ENCODE results near the gene LGALS3BP.
"Not testable (repeated sequence)": the region's sequence is repeated elsewhere in the genome, so short reads cannot be mapped to it uniquely, and the experiment has no call there.

The LGALS3BP gene

DNA sequence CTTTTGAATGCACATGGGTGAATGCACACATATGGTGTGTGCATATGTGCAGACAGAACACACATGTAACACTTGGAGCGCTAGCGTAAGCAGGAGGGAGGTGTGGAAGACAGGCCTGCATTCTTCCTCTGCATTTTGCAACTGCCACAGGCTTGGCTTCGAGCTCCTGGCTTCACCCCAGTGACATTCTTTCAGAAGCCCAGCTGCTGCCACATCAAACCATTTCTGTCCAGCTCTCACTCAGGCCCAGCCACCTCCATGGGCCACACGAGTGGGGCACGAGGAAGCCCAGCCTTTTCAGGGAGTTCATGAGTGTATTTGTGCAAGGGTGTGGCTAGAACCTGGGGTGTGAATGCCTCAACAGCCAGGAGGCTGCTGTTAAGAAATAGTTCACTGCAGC is 18.8 kb downstream of the LGALS3BP start:
- no peak for DNase-seq

DNA sequence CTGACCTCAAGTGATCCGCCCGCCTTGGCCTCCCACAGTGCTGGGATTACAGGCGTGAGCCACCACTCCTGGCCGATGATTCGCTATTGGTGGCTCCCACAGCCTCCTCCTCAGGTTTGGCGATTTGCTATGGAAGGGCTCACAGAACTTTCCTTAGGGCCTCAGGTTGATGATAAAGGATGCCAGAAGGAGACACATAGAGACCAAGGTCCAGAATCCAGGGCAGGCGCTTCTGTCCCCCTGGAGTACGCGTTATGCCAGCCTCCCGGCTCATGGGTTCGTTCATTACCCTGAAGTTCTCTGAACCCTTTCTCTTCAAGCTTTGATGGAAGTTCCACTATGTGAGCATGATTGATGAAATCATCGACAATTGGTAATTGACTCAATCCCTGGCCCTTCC is 19.9 kb downstream of the LGALS3BP start:
- DNase-seq: no peak

DNA sequence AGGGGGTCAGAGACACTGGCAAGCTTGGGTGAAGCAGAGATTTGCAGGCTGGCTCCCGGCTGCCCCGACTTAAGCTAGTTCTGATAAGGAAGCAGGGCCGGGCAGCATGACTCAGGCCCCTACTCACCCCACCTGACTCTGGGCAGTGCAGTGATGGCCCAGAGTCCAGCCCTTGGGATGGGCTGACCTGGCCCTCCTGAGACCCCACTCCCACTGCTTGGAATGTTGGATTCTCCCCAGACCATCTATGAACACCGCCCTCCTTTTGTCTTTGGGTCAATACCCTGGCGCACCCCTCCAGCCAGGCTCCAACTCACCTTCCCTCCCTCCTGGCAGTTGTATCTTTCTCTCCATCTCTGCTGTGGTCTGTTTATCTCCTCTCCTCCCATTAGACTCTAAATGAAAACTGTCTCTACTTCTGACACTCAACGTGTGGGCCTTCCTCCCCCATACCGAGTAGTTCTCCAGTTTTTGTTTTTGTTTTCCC is 21.0 kb downstream of the LGALS3BP start:
- no peak for DNase-seq

DNA sequence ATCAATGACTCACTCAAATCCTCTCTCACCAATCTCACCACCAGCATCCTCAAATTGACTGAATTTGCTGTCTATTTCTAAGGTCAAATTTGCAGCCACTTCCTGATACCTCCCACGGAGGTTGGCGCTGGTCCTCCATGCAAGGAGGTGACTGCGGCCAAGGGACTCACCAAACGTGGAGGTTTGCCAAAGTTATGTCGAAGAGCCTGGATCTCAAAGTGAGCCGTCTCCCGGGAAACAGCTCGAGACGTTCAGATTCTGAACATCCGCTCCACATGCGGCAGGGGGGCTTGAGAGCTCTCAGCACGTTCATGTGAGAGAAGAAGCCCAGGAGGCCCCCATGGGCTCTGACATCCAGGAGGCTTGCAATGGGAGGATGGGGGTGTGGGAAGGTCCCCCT is 22.6 kb downstream of the LGALS3BP start:
- no peak for DNase-seq

DNA sequence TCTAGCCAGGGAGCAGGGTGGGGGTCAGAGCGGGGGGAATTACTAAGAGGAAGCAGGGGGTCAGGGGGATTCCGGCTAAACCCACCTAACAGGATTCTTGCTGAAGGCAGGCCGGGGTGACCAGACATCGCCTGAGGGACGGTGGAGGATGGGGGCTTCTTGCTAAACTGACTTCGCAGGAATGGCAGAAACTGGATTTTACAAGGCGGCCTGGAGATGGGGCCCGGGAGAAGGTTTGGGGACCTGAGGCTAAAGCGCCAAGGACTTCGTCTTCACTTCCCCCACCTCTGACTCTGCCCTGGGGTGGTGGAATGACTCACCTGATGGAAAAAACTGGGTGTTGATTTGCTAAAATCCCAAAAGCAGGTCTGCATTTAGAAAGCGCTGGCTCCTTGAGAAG is 23.5 kb downstream of the LGALS3BP start:
- DNase-seq: no peak

DNA sequence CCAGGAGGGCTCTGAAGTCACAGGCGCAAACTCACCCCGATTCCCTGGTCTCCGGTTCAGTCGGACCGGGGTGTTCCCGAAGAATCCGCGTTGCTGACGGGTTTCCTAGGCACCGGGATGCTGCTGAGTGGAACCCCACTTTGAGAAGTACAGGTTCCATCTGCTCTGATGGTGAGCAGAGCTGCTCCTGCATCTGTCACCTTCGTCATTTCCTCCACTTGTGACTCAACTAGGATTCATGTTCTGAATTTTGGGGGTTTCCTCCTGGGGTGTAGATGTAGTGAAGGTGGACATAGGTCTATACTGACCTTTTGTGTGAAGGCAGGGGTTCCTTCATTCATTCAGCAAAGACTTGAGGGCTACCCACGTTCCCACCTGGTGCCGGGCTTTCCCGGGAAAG is 25.0 kb downstream of the LGALS3BP start:
- no peak for DNase-seq

DNA sequence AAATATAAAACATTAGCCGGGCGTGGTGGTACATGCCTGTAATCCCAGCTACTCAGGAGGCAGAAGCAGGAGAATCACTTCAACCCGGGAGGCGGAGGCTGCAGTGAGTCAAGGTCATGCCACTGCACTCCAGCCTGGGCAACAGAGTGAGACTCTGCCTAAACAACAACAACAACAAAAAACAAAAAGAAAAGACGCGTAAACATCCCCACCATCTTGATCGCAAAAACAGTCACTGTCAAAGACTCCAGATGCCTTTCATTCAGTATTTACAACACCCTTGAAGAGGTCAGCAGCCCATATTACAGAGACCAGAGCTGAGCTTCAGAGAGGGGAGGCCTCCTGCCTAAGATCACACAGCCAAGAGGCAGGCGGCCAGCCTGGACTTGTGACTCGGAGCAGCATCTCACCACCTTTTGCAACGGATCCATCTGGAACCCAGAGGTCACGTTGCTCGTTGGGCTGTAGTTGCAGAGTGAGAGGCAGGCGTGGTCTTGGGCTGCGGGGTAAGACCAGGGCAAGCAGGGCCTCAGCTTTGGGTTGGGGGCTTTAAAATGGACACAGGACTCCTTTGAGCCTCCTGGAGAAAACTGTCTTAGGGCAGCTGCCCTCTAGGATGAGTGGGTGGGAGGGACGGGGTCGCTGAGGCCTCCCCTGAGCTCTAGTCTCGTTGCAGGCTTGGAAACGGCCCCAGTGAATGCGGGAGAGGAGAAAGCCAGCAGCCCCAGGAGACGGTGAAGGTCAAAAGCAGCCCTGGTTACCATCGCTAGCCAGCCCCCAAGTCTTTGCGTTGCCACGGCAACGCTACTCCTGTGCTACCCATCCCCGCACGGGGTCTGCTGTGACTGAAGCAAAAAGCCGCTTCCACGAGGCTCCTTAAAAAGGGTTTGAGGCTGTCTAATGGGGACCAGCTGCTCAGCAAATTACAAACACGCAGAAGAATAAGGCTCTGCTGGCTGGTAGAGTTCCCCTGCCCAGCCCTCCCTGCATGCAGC is 26.1 kb downstream of the LGALS3BP start:
- DNase-seq: no peak

DNA sequence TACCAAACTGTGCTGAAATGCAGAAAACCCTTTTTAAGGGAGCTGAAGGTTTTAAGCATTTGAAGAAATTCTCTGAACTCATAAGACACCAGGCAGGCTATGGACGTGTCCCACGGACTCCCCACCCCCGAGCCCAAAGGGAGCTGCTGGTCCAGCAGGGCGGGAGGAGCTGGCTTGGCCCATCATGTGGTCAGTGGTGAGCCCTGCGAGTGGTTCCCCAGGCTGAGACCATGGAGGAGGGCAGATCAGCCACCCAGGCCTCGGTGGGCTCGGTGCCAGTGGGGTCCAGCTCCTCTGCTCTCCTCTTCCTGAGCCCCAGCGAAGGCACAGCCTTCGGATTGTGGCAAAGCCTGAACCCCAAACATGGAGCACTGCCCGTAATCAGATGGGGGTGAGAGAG is 27.0 kb downstream of the LGALS3BP start:
- DNase-seq: no peak

DNA sequence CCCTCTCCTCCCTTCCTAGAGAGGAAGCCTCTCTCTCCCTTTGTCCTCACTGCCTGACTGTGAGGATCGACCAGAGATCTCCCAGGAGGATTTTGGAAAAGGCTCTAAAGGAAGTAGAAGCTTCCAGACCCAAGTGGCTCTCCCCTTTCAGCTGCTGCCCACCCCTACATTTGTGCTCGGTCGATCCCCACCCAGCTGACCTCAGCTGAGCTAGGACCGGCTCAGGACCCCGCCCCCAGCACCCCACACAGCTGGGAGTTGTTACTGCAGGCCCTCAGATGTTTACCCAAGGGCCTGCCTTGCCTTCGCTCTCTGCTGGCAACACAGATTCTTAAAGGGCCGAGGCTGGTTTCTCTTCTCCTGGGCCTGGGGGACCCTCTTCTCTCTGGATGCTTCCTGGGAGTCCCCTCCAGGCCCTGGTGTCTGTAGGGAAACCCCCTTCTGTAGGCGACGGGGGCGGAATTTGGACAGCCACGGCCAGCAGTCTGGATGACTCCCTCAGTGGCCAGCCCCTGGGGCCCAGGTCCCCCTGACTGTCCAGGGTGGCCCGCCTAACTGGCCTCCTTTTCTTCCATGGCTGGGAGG is 27.7 kb downstream of the LGALS3BP start:
- DNase-seq: no peak

DNA sequence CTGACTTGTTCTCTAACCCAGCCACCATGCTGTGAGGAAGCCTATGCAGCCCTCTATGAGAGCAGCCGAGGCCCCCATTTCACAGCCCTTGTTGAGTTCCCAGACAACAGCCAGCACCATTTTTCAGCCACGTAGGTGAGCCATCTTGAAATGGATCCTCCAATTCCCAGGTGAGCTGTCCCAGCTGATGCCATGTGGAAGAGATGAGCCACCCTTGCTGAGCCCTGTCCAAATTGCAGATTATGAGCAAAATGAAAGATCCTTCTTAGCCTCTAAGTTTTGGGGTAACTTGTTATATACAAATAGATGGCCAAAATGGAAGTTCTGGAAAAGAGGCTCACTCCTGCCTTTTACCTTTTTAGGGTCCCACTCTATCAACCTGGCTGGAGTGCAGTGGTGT is 28.9 kb downstream of the LGALS3BP start:
- DNase-seq: no peak

DNA sequence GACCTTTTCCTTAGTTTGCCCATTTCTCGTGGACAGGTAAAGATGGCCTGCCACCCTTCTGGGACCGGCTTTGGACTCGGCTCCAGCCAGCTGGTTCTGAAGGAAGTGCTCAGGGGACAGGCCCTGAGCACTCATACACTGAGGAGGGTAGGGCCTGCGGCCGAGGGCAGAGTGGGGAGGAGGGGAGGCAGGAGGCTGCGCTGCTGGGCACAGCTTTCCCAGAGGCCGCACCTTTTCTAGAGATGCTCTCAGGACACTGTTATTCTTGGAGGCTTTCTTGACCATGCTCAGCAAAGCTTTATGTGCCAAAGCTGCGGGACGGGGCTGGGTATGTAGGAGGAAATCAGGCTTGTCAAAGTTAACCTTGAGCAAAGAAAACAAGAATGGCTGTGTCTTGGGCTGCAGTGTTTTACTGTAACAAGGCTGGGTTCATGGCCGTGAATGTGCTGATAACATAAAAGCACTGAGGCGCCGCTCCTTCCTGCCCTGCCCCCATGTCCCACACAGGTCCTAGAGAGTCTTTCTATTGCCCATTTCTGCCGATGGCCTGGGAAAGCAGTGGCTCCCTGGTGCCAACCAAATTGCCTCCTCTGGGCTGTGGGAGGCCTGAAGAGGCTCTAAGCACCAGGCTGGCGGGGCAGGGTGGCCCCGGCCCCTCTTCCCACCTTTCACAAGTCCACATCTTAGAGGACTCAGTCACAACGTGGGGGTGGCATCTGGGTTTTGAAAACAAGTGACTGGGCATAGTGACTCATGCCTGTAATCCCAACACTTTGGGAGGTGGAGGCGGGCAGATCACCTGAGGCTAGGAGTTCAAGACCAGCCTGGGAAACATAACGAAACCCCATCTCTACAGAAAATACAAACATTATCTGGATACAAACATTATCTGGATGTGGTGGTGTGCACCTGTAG is 32.2 kb downstream of the LGALS3BP start:
- no peak for DNase-seq

DNA sequence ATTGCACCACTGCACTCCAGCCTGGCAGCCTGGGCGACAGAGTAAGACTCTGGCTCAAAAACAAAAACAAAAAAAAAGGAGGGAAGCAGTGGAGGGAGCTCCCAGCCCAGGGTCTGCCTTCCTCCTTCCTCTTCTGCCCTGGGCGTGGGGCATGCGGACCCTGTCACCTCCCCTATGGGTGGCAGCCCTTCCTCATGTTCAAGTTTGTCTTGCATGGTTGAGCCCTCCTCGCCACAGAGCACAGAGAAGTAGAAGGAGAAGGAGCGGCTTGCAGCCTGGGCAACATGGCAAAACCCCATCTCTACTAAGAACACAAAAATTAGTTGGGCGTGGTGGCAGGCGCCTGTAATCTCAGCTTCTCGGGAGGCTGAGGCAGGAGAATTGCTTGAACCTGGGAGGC is 33.1 kb downstream of the LGALS3BP start:
- no peak for DNase-seq

DNA sequence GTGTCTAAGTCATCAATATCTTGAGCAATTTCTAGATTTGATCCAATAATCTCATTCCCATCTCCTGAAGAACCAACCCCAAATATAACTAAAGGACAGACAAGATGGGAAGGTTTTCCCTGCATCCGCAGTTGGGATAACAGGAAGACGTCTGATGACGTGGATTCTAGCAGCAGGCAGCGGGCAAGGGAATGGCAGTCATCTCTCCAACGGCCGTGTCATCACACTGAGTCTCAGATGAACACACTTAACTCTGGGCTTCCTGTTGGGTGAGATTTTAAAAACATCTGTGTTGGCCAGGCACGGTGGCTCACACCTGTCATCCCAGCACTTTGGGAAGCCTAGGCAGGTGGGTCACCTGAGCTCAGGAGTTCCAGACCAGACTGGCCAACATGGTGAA is 33.6 kb downstream of the LGALS3BP start:
- no peak for DNase-seq

DNA sequence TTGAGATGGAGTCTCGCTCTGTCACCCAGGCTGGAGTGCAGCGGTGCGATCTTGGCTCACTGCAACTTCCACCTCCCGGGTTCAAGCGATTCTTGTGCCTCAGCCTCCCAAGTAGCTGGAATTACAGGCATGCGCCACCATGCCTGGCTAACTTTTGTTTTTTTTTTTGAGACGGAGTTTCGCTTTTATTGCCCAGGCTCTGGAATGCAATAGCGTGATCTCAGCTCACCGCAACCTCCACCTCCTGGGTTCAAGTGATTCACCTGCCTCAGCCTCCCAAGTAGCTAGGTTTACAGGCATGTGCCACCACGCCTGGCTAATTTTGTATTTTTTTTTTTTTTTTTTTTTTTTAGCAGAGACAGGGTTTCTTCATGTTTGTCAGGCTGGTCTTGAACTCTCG is 34.3 kb downstream of the LGALS3BP start:
- DNase-seq: not testable (repeated sequence)

DNA sequence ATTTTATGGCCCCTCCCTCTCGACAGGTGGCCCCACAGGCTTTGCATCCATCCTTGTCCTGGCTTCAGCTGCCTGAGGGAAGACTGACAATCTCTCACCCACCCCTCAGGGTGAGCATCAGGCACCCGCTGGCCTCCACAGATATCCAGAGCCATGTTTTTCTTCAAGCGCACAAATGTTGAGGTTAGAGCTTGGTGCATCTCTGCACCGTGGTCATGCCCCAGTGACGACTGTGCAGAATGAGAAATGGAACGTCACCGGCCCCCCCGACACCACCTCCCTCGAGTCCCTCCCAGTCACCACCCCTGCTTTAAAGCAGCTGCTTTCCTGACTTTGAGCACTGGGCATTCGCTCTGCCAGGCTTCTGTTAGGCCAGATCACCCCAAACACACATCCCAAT is 34.8 kb downstream of the LGALS3BP start:
- DNase-seq: no peak

DNA sequence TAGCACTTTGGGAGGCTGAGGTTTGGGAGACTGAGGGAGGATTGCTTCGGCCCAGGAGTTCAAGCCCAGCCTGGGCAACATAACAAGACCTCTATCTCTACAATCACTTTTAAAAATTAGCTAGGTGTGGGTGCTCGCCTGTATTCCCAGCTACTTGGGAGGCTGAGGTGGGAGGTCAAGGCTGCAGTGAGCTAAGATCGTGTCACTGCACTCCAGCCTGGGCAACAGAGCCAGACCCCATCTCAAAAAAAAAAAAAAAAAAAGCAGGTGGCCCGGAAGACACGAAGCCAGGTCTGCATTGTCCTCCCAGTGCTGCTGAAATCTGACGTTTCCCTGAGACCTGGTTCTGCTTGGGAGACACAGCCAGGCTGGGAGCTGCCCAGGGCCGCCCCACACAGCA is 35.7 kb downstream of the LGALS3BP start:
- DNase-seq: no peak

DNA sequence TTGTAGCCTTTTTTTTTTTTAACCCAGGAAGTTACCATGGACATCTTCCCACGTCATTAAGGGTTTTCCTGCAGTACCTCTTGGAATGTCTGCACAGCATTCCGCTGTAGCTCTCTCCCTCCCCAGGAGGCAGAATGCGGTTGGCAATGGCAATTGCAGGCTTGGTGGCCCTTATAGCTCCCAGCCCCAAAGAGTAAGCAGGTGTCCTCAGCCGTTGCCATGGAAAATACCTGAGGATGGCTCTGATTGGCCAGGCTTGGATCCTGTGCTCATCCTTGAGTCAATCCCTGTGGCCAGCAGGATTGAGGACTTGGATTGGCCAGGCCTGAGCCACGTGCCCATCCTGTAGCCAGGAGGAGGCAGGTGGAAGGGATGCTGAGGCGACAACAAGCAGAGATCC is 39.0 kb downstream of the LGALS3BP start:
- no peak for DNase-seq

DNA sequence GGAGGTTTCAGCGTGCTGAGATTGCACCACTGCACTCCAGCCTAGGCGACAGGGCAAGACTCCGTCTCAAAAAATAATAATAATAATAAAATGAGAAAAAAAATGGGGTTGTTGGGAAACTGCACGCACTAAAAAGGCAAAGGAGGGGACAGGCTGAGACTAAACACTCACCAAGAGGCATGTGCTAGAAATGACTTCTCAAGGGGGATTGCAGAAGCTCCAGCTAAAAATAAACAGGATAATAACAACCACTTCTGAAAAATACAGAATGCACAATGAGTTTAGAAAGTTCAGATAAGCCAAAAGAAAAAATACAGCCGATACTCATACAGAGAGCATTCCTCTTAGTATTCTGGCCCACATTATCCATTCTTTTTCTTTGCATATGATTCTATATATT is 39.5 kb downstream of the LGALS3BP start:
- no peak for DNase-seq

DNA sequence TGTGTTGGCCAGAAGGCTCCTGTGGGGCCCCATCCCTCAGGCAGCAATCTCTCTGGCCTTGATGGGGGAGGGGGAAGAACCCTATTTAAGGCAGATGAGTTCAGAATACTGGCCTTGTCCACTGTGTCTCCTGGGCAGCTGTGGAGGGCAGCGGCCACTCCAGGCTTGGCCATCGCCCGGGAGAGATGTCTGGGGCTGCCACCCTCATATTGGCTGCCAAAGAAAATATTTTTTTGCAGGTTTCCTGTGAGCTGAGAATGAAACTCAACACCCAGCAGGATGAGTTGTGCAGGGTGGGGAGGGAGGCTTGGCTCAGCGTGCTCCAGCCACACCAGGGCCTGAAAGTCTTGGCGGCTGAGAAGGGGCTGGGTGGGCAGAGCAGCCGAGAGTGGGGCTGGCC is 40.1 kb downstream of the LGALS3BP start:
- DNase-seq: no peak

DNA sequence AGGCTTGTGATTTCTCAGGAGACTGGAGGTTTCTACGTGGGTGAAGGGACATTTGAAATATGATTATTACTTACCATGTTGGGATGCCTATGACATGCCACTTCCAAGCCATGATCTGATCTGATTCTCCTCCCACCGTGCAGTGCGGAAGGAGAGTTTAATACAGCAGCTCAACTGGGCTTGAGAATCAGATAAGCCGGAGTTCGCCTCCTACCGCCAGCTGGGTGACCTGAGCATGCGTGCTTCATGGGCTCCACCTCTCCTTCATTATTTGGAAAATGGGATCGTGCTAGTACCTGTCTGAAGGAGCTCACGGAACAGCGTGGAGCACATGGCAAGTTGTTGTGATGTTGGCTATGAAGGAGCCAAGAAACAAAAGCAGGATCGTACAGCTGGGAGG is 42.2 kb downstream of the LGALS3BP start:
- no peak for DNase-seq

DNA sequence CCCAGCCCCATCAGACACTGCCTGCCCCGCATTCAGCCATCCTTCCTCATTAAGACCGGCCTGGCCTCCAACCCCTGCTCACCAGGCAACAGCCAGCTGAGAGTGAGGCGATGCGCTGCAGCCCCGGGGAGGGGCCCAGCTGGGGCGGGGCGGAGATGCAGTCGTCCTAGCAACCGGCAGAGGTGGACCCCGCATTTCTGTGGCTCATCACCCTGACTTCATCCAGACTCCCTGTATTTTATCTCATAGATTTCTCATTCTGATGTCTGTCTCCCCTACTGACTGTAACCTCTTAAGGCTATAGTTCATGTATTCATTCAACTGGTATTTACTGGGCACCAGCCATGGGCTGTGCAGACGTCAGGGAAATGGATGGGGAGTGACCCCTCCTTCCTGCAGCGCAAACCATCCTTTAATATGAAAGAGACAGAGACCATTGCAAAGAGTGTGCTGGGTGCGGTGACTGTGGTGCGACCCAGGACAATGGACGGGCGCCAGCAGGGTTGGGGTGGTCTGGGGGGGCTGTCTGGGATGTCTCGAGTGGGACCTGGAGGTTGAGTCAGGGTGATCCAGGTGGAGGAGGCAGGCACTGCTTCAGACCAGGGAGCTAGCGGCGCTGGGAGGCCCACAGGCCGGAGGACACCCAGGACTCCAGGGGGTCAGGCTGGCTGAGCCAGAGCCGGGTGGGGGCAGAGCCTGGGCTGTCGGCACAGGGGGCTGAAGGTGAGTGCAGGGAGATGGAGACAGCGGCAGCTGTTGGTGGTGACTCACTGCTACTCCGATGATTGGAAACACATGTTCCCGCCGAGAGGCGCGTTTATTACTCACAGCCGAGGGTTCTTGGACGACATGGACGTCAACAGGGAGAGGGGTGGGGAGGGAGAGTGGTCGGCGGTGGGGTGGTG is 44.1 kb downstream of the LGALS3BP start:
- no peak for DNase-seq

Measured in activated T-cell treated with anti-CD3 and anti-CD28 coated beads for 4 hours (primary cell).